Upper lobe of left lung (tissue), 6 donors: ENCODE data around the gene DCUN1D4. TPM values are rescaled to one million over a fixed set of nuclear protein-coding genes. Genes with fewer than 3 reads are reported as not detected.
"Not testable (repeated sequence)": the region's sequence is repeated elsewhere in the genome, so short reads cannot be mapped to it uniquely, and the experiment has no call there.

Experiments used
- ATAC-seq, 2 donors: fragments of 200-7000 bp; cut with Tn5 transposase; one replicate each; pipeline ENCODE4 v1.9.1; 2022; ENCODE audit warnings: mild to moderate bottlenecking in 2 of 2, moderate library complexity in 2 of 2; ENCODE audit not compliant: low FRiP score in 2 of 2
- DNase-seq, 2 donors: peaks; one replicate each; pipeline ENCODE4 v3.0.0-alpha.2; 2019 to 2020
- H3K27ac ChIP-seq, 4 donors: fragments of 200-600 bp; sonication (generic); one replicate each; pipeline ENCODE4 v1.5.1; 2016 to 2019
- H3K27me3 ChIP-seq, 4 donors: fragments of 200-600 bp; sonication (generic); one replicate each; pipeline ENCODE4 v1.5.1; 2017 to 2019
- H3K36me3 ChIP-seq, 4 donors: fragments of 200-600 bp; sonication (generic); one replicate each; pipeline ENCODE4 v1.5.1; 2016 to 2019
- H3K4me1 ChIP-seq, 4 donors: fragments of 200-600 bp; sonication (generic); one replicate each; pipeline ENCODE4 v1.5.1; 2018 to 2019
- H3K4me3 ChIP-seq, 4 donors: fragments of 200-600 bp; sonication (generic); one replicate each; pipeline ENCODE4 v1.5.1; 2017 to 2019; ENCODE audit warnings: mild to moderate bottlenecking in 2 of 4, moderate library complexity in 1 of 4
- H3K9me3 ChIP-seq, 4 donors: fragments of 200-600 bp; sonication (generic); one replicate each; pipeline ENCODE4 v1.5.1; 2018 to 2019
- EP300 ChIP-seq, 4 donors: sonication (generic); formaldehyde crosslinking; IDR thresholded peaks; one replicate each; pipeline ENCODE4 v1.5.1; 2017; ENCODE audit warnings: antibody characterized with exemption in 4 of 4, control low read depth in 2 of 4
- POLR2A ChIP-seq, 4 donors: fragments of 450-650 bp; IDR thresholded peaks; one replicate each; pipeline ENCODE4 v1.5.1; 2016 to 2017; ENCODE audit warnings: antibody characterized with exemption in 4 of 4, mild to moderate bottlenecking in 2 of 4
- POLR2AphosphoS5 ChIP-seq, 2 donors: sonication (generic); formaldehyde crosslinking; IDR thresholded peaks; one replicate each; pipeline ENCODE4 v1.5.1; 2017; ENCODE audit warnings: antibody characterized with exemption in 2 of 2
- WGBS, 2 donors: methylation state at CpG; one replicate each; pipeline ENCODE4 v1.1.5; 2017 to 2018; 5-methylcytosine and 5-hydroxymethylcytosine counted together
- total RNA-seq, 6 donors: library from RNA; depleted of rRNA in 4 of 6; stranded (reverse); fragments of >200 nt in 4 of 6; gene quantifications; one replicate each; pipeline versions ENCODE4 v1.1.0 to v1.2.1, GENCODE V29; 2016 to 2021
- TF ChIP-seq, protein P1 (sequence below), 6 experiments: fragments of 450-650 bp in 4 of 6; fragments of 200-600 bp in 2 of 6; sonication (generic) in 2 of 6; IDR thresholded peaks; one replicate each; pipeline ENCODE4 v1.5.1; 2016 to 2019; ENCODE audit warnings: antibody characterized with exemption in 6 of 6
- donor health status: DM: no; HTN: no; CAD: no; lungs with moderate emphysema.
- donor health status: DM: no; HTN: yes; CAD: no; lungs with severe emphysema.

Gene DCUN1D4
- total RNA-seq, 6 donors from 2014 or later, result 18.8 to 47.6 (median 31.2) TPM

DNA sequence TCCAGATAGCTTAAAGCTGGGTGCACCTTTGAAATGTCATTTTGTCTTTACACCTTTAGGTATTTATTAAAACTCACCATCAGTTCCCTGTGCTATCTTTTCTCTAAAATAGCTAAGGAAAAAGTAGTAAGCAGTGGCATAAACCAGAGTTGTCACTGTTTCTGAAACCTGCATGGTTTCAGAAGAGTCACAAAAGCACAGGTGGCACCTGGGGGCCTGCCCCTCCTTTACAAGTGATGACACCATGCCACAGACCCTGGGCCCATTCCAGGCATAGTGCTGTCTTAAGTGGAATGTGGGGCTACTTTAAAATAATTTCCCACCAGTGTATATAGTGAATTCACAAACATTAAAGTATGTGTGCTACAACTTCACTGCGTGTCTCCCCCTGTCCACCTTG, 47.8 kb downstream of the DCUN1D4 start:
- TF ChIP-seq EP300 (IDR thresholded peaks at IDR 0.05), result no peak
- TF ChIP-seq, protein P1, sequence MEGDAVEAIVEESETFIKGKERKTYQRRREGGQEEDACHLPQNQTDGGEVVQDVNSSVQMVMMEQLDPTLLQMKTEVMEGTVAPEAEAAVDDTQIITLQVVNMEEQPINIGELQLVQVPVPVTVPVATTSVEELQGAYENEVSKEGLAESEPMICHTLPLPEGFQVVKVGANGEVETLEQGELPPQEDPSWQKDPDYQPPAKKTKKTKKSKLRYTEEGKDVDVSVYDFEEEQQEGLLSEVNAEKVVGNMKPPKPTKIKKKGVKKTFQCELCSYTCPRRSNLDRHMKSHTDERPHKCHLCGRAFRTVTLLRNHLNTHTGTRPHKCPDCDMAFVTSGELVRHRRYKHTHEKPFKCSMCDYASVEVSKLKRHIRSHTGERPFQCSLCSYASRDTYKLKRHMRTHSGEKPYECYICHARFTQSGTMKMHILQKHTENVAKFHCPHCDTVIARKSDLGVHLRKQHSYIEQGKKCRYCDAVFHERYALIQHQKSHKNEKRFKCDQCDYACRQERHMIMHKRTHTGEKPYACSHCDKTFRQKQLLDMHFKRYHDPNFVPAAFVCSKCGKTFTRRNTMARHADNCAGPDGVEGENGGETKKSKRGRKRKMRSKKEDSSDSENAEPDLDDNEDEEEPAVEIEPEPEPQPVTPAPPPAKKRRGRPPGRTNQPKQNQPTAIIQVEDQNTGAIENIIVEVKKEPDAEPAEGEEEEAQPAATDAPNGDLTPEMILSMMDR (IDR thresholded peaks at IDR 0.05), result no peak
- no peak for TF ChIP-seq POLR2AphosphoS5 (IDR thresholded peaks at IDR 0.05)
- TF ChIP-seq POLR2A (IDR thresholded peaks at IDR 0.05), result no peak
- WGBS, 2 donors, result 95 to 100% methylated on average over 1 of the region's 1 CpG
- no peaks in the 10 kb centered on the region for H3K9me3 ChIP-seq
- ATAC-seq (no peak), DNase-seq (no peak)
- peaks cover 2 to 67% (median 18%) of the 10 kb centered on the region in 4 donors for H3K36me3 ChIP-seq
- H3K27me3 ChIP-seq, result no peaks in the 10 kb centered on the region
- peaks cover 0 to under 1% (median 0%) of the 10 kb centered on the region in 4 donors for H3K4me1 ChIP-seq
- H3K4me3 ChIP-seq, result no peak overlapping the region
- H3K27ac ChIP-seq, result no peak overlapping the region

DNA sequence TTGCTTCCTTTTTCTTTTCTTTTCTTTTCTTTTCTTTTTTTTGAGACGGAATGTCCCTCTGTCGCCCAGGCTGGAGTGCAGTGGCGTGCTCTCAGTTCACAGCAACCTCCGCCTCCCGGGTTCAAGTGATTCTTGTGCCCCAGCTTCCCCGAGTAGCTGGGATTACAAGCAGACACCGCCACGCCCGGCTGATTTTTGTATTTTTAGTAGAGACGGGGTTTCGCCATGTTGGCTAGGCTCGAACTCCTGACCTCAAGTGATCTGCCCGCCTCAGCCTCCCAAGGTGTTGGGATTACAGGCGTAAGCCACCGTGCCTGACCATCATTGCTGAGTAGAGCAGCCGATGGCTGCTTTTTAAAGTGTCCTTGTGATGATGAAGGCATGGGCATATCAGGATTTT, 50.4 kb downstream of the DCUN1D4 start:
- not testable (repeated sequence) for H3K27me3 ChIP-seq, ATAC-seq, H3K4me3 ChIP-seq, H3K9me3 ChIP-seq, H3K27ac ChIP-seq, H3K4me1 ChIP-seq, DNase-seq
- H3K36me3 ChIP-seq, result peaks cover 2 to 50% (median 6%) of the 10 kb centered on the region in 4 donors
- WGBS, 2 donors, result 94 to 95% methylated on average over 16 of the region's 16 CpGs

DNA sequence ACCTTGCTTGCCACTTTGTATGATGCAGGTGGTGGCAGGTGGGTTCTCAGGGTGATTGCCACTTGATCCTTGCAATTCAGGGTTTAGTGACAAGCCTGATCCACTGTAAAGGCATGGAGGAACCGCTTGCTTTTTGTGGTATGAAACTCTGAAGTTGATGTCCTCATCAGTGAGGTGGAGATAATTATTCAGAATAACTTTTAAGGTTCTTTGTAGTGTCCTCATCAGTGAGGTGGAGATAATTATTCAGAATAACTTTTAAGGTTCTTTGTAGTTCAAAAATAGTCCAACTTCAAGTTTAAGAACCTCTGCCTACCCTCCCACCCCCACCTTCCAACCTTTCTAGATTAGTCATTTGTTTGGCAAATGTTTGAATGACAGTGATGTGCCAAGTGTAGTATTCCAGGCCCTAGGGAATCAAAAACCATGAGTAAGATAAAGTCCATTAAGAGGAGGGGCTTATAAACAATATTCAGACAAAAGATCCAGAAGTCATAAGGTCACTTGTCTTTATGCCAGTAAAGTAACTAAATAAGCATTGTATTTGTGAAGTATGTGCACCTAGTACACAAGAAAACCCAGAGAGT, 51.2 kb downstream of the DCUN1D4 start:
- Histone ChIP-seq H3K27me3 (no peaks in the 10 kb centered on the region), H3K4me1 (peaks cover 0 to 5% (median 1%) of the 10 kb centered on the region in 4 donors), H3K9me3 (no peaks in the 10 kb centered on the region), H3K4me3 (no peak overlapping the region), H3K27ac (no peak overlapping the region), H3K36me3 (peaks cover 2 to 45% (median 5%) of the 10 kb centered on the region in 4 donors)
- DNase-seq (no peak), ATAC-seq (no peak)
- WGBS, 2 donors, result 89 to 100% methylated on average over 1 of the region's 1 CpG
- TF ChIP-seq POLR2AphosphoS5 (IDR thresholded peaks at IDR 0.05) (no peak), POLR2A (IDR thresholded peaks at IDR 0.05) (no peak), EP300 (IDR thresholded peaks at IDR 0.05) (no peak)
- TF ChIP-seq, protein P1 (IDR thresholded peaks at IDR 0.05), result no peak

DNA sequence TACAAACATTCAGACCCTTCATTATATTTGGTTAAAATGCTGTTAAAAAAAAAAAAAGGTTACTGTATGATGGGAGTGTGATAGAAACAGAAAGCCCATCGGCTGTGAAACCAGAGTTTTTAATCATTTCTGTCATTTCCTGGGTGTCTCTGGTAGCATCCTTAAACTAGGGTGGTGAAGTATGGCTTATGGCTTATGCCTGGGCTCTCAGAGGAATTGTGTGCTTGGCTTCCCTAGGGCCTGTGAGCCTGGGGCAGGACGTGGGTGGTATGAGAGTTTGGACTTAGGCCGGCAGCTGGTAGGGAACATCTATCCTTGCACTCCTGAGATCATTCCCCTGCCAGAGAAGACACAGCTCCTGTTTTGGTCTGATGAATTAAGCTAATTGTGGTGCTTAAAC, 52.2 kb downstream of the DCUN1D4 start:
- Histone ChIP-seq H3K36me3 (peaks cover 2 to 41% (median 5%) of the 10 kb centered on the region in 4 donors), H3K9me3 (no peaks in the 10 kb centered on the region), H3K27ac (no peak overlapping the region), H3K4me1 (peaks cover 0 to 5% (median 1%) of the 10 kb centered on the region in 4 donors), H3K4me3 (no peak overlapping the region), H3K27me3 (no peaks in the 10 kb centered on the region)
- ATAC-seq (no peak), DNase-seq (no peak)
- 83 to 88% methylated on average over 3 of the region's 3 CpGs for WGBS, 2 donors
- TF ChIP-seq EP300 (IDR thresholded peaks at IDR 0.05), result no peak
- no peak for TF ChIP-seq POLR2AphosphoS5 (IDR thresholded peaks at IDR 0.05)
- TF ChIP-seq, protein P1 (IDR thresholded peaks at IDR 0.05), result no peak
- no peak for TF ChIP-seq POLR2A (IDR thresholded peaks at IDR 0.05)

DNA sequence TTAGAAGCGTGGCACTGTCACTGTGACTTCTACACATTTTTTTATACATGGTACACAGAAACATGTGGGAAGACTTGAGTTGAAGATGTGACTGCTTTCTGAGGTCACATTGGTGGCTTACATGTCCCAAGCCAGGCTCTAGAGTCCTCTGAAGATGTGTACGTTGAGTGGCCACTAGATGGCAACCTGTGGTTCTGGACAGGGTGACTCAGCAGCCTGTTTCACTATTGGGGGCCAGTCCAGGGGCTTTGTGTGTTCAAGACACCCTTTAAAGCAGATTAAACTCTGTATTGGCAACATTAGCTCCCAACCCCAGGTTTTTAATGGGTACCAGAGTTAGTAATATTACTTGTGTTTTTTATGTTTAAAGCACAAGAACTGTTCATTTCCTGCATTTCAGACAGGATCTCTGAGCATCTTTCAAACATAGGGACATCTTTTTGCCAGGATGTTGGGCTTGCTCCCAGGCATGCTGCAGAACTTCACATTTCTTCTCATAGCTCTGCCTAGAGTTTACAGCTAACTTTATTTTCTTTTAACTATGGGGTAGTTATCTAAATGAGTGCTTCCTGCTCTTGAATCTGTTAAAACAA, 53.0 kb downstream of the DCUN1D4 start:
- DNase-seq, result peak in 1 of 2 donors; percentile 59
- H3K4me1 ChIP-seq, result peaks cover 0 to 5% (median 1%) of the 10 kb centered on the region in 4 donors
- H3K9me3 ChIP-seq, result no peaks in the 10 kb centered on the region
- TF ChIP-seq EP300 (IDR thresholded peaks at IDR 0.05) (no peak), POLR2A (IDR thresholded peaks at IDR 0.05) (no peak), POLR2AphosphoS5 (IDR thresholded peaks at IDR 0.05) (no peak)
- TF ChIP-seq, protein P1 (IDR thresholded peaks at IDR 0.05), result peak; percentile 43 to 64 (median 58)
- WGBS, 2 donors, result 31 to 32% methylated on average over 2 of the region's 2 CpGs
- H3K4me3 ChIP-seq, result no peak overlapping the region
- ATAC-seq, result peak; percentile 86 to 95
- no peak overlapping the region for H3K27ac ChIP-seq
- H3K36me3 ChIP-seq, result peaks cover 2 to 40% (median 10%) of the 10 kb centered on the region in 4 donors
- H3K27me3 ChIP-seq, result no peaks in the 10 kb centered on the region
